H1 (cell line): ENCODE data around the gene RMND1. TPM values are rescaled to one million over a fixed set of nuclear protein-coding genes. Genes with fewer than 3 reads are reported as not detected.

Source experiments
- CEBPB ChIP-seq: IDR thresholded peaks from 2 replicates; pipeline ENCODE4 v1.6.1; 2012; ENCODE audit warnings: low read depth, low read length
- EGR1 ChIP-seq: IDR thresholded peaks from 2 replicates; pipeline ENCODE4 v1.6.1; 2011; ENCODE audit warnings: low read depth, low read length, borderline replicate concordance
- GABPA ChIP-seq: IDR thresholded peaks from 2 replicates; pipeline ENCODE4 v1.6.1; 2011; ENCODE audit warnings: mild to moderate bottlenecking, low read length, moderate library complexity, borderline replicate concordance; ENCODE audit not compliant: insufficient read depth
- RBBP5 ChIP-seq: IDR thresholded peaks from 2 replicates; pipeline ENCODE4 v1.7.1; 2012; ENCODE audit warnings: low read depth, mild to moderate bottlenecking, inconsistent platforms, low read length, moderate library complexity, borderline replicate concordance
- polyA plus RNA-seq, 7 experiments: library from polyadenylated mRNA; depleted of rRNA in 3 of 7; stranded (reverse) in 5 of 7; unstranded in 2 of 7; fragments of >200 nt in 5 of 7; fragments of 200-250 nt in 2 of 7; gene quantifications; 1 replicate in 5 of 7; 2 replicates in 1 of 7; 4 replicates in 1 of 7; pipeline versions ENCODE4 v1.2.1 to v1.2.3, GENCODE V29; 2011 to 2013; ENCODE audit warnings: missing spikeins in 2 of 7, mixed read lengths in 2 of 7
- total RNA-seq: library from RNA; stranded (reverse); fragmentation: NEBNext Ultra II Directional; extraction: Animal tissue kit (Norgen Biotek cat#: 25700); gene quantifications from 2 replicates; pipeline ENCODE4 v1.2.1, GENCODE V29; 2021
- TF ChIP-seq, protein P1 (sequence below): fragments of 300-600 bp; sonication (generic); IDR thresholded peaks from 2 replicates; pipeline ENCODE4 v1.7.1; 2012; ENCODE audit warnings: low read length, moderate library complexity, mild to moderate bottlenecking, inconsistent platforms; ENCODE audit not compliant: insufficient replicate concordance
- TF ChIP-seq, protein P2 (sequence below): IDR thresholded peaks from 2 replicates; pipeline ENCODE4 v1.6.1; 2012; ENCODE audit warnings: inconsistent platforms

The RMND1 gene
- total and polyA plus RNA-seq, 2 of the 8 experiments (the other 6 are each of a cell fraction or from before 2014, with no cell fraction given) = 7.3 to 21.9 TPM

- TF ChIP-seq, protein P1, sequence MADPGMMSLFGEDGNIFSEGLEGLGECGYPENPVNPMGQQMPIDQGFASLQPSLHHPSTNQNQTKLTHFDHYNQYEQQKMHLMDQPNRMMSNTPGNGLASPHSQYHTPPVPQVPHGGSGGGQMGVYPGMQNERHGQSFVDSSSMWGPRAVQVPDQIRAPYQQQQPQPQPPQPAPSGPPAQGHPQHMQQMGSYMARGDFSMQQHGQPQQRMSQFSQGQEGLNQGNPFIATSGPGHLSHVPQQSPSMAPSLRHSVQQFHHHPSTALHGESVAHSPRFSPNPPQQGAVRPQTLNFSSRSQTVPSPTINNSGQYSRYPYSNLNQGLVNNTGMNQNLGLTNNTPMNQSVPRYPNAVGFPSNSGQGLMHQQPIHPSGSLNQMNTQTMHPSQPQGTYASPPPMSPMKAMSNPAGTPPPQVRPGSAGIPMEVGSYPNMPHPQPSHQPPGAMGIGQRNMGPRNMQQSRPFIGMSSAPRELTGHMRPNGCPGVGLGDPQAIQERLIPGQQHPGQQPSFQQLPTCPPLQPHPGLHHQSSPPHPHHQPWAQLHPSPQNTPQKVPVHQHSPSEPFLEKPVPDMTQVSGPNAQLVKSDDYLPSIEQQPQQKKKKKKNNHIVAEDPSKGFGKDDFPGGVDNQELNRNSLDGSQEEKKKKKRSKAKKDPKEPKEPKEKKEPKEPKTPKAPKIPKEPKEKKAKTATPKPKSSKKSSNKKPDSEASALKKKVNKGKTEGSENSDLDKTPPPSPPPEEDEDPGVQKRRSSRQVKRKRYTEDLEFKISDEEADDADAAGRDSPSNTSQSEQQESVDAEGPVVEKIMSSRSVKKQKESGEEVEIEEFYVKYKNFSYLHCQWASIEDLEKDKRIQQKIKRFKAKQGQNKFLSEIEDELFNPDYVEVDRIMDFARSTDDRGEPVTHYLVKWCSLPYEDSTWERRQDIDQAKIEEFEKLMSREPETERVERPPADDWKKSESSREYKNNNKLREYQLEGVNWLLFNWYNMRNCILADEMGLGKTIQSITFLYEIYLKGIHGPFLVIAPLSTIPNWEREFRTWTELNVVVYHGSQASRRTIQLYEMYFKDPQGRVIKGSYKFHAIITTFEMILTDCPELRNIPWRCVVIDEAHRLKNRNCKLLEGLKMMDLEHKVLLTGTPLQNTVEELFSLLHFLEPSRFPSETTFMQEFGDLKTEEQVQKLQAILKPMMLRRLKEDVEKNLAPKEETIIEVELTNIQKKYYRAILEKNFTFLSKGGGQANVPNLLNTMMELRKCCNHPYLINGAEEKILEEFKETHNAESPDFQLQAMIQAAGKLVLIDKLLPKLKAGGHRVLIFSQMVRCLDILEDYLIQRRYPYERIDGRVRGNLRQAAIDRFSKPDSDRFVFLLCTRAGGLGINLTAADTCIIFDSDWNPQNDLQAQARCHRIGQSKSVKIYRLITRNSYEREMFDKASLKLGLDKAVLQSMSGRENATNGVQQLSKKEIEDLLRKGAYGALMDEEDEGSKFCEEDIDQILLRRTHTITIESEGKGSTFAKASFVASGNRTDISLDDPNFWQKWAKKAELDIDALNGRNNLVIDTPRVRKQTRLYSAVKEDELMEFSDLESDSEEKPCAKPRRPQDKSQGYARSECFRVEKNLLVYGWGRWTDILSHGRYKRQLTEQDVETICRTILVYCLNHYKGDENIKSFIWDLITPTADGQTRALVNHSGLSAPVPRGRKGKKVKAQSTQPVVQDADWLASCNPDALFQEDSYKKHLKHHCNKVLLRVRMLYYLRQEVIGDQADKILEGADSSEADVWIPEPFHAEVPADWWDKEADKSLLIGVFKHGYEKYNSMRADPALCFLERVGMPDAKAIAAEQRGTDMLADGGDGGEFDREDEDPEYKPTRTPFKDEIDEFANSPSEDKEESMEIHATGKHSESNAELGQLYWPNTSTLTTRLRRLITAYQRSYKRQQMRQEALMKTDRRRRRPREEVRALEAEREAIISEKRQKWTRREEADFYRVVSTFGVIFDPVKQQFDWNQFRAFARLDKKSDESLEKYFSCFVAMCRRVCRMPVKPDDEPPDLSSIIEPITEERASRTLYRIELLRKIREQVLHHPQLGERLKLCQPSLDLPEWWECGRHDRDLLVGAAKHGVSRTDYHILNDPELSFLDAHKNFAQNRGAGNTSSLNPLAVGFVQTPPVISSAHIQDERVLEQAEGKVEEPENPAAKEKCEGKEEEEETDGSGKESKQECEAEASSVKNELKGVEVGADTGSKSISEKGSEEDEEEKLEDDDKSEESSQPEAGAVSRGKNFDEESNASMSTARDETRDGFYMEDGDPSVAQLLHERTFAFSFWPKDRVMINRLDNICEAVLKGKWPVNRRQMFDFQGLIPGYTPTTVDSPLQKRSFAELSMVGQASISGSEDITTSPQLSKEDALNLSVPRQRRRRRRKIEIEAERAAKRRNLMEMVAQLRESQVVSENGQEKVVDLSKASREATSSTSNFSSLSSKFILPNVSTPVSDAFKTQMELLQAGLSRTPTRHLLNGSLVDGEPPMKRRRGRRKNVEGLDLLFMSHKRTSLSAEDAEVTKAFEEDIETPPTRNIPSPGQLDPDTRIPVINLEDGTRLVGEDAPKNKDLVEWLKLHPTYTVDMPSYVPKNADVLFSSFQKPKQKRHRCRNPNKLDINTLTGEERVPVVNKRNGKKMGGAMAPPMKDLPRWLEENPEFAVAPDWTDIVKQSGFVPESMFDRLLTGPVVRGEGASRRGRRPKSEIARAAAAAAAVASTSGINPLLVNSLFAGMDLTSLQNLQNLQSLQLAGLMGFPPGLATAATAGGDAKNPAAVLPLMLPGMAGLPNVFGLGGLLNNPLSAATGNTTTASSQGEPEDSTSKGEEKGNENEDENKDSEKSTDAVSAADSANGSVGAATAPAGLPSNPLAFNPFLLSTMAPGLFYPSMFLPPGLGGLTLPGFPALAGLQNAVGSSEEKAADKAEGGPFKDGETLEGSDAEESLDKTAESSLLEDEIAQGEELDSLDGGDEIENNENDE = no peak
- no peak for TF ChIP-seq GABPA
- TF ChIP-seq EGR1 = no peak
- TF ChIP-seq RBBP5 = no peak
- TF ChIP-seq, protein P2, sequence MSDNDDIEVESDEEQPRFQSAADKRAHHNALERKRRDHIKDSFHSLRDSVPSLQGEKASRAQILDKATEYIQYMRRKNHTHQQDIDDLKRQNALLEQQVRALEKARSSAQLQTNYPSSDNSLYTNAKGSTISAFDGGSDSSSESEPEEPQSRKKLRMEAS = no peak
- TF ChIP-seq CEBPB = no peak
These were observed 47.6 kb upstream of the RMND1 start (continued) for GRCh38 chr6:151499551-151499950.
